Measurements from ENCODE around the gene AUTS2. TPM values are rescaled to one million over a fixed set of nuclear protein-coding genes. Genes with fewer than 3 reads are reported as not detected.

Gene AUTS2
- total RNA-seq, 1 experiment from 2014 or later: 42.1 TPM

DNA sequence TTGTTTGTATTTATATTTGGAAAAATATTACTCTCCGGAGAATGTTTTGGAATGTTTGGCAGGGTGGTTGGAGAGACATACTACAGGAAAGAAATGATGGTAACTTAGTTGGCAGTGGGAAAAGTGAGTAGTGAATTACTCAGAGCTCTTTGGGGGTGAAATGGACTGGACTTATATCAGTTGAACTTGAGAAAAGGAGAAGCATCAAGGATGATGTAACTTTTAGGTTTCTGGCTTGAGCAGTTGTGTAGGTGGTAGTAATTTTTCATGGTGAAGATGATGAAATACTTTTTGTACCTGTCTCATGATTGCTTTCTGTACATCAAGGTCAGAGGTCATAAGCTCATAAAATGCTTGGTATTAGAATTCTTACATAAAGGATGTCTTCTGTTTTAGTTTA, 617.2 kb downstream of the AUTS2 start:
- Histone ChIP-seq H3K4me1 (ENCODE audit: insufficient read depth, low read length, poor library complexity, severe bottlenecking) (no peaks in the 10 kb centered on the region), H3K27ac (ENCODE audit: low read depth, low read length, poor library complexity, severe bottlenecking) (no peak overlapping the region), H3K27me3 (replicated peaks; ENCODE audit: insufficient read depth, low read depth, low read length, poor library complexity) (no peaks in the 10 kb centered on the region), H3K9me3 (ENCODE audit: low read depth, low read length, poor library complexity, severe bottlenecking) (no peaks in the 10 kb centered on the region), H3K36me3 (ENCODE audit: insufficient read depth, low read length, poor library complexity, severe bottlenecking) (no peaks in the 10 kb centered on the region), H3K4me3 (ENCODE audit: low read depth, low read length, poor library complexity, severe bottlenecking) (no peak overlapping the region)
- intact Hi-C loops (cut with micrococcal nuclease; ENCODE audit: unreplicated experiment): no loop called here
- TF ChIP-seq EZH2 (IDR thresholded peaks at IDR 0.05; ENCODE audit: borderline replicate concordance, low read depth, low read length, poor library complexity, severe bottlenecking) (no peak), CTCF (conservative IDR thresholded peaks at IDR 0.05; ENCODE audit: low read depth, low read length) (no peak)
- ChIA-PET POLR2A (ENCODE audit: low non-redundant PET) (no interaction called here), CTCF (no interaction called here)
- DNase-seq (ENCODE audit: low spot score): no peak
- no TSS peak for BruUV-seq (replicated peaks)

DNA sequence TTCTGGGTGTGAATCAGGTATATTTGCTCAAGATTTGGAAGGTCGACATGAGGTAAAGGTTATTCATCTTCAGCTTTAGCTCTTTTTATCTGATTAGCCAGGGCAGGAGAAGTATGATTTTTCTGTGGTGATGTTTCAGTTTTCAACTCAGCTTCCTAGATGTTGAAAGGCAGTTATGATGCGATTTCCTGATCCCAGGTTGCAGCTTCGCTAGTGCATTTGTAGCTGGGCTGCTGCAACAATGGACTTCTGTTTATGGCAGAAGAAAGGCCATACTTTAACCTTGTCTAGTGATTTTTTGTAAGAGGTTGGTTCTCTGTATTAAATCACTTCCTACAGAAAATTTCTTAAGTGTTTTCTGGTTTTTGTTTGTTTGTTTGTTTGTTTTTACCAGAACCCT, 619.3 kb downstream of the AUTS2 start:
- no peak for DNase-seq (ENCODE audit: low spot score)
- Histone ChIP-seq H3K27me3 (replicated peaks; ENCODE audit: insufficient read depth, low read depth, low read length, poor library complexity) (no peaks in the 10 kb centered on the region), H3K9me3 (ENCODE audit: low read depth, low read length, poor library complexity, severe bottlenecking) (no peaks in the 10 kb centered on the region), H3K4me3 (ENCODE audit: low read depth, low read length, poor library complexity, severe bottlenecking) (no peak overlapping the region), H3K27ac (ENCODE audit: low read depth, low read length, poor library complexity, severe bottlenecking) (no peak overlapping the region), H3K36me3 (ENCODE audit: insufficient read depth, low read length, poor library complexity, severe bottlenecking) (no peaks in the 10 kb centered on the region), H3K4me1 (ENCODE audit: insufficient read depth, low read length, poor library complexity, severe bottlenecking) (no peaks in the 10 kb centered on the region)
- no TSS peak for BruUV-seq (replicated peaks)
- CTCF ChIA-PET: no interaction called here
- intact Hi-C loops (cut with micrococcal nuclease; ENCODE audit: unreplicated experiment): no loop called here
- POLR2A ChIA-PET (ENCODE audit: low non-redundant PET): no interaction called here
- TF ChIP-seq CTCF (conservative IDR thresholded peaks at IDR 0.05; ENCODE audit: low read depth, low read length) (no peak), EZH2 (IDR thresholded peaks at IDR 0.05; ENCODE audit: borderline replicate concordance, low read depth, low read length, poor library complexity, severe bottlenecking) (no peak)

- BruUV-seq (replicated peaks): no TSS peak
- Histone ChIP-seq H3K36me3 (ENCODE audit: insufficient read depth, low read length, poor library complexity, severe bottlenecking) (no peaks in the 10 kb centered on the region), H3K4me3 (ENCODE audit: low read depth, low read length, poor library complexity, severe bottlenecking) (no peak overlapping the region), H3K9me3 (ENCODE audit: low read depth, low read length, poor library complexity, severe bottlenecking) (no peaks in the 10 kb centered on the region), H3K27ac (ENCODE audit: low read depth, low read length, poor library complexity, severe bottlenecking) (no peak overlapping the region), H3K27me3 (replicated peaks; ENCODE audit: insufficient read depth, low read depth, low read length, poor library complexity) (no peaks in the 10 kb centered on the region), H3K4me1 (ENCODE audit: insufficient read depth, low read length, poor library complexity, severe bottlenecking) (no peaks in the 10 kb centered on the region)
- TF ChIP-seq CTCF (conservative IDR thresholded peaks at IDR 0.05; ENCODE audit: low read depth, low read length) (no peak), EZH2 (IDR thresholded peaks at IDR 0.05; ENCODE audit: borderline replicate concordance, low read depth, low read length, poor library complexity, severe bottlenecking) (no peak)
- ChIA-PET CTCF (no interaction called here), POLR2A (ENCODE audit: low non-redundant PET) (no interaction called here)
- intact Hi-C loops (cut with micrococcal nuclease; ENCODE audit: unreplicated experiment): no loop called here
- DNase-seq (ENCODE audit: low spot score): no peak
Observed at GRCh38 chr7:70218006-70218405, 619.7 kb downstream of the AUTS2 start.

Measured in A673 (cell line).